DMS79 (cell line): Measurements from ENCODE around the gene KRTAP4-4.
"Not testable (repeated sequence)": the region's sequence is repeated elsewhere in the genome, so short reads cannot be mapped to it uniquely, and the experiment has no call there.

ENCODE experiments used
- DNase-seq: peaks from one replicate; lab custom pipeline; 2025; lab: John Stamatoyannopoulos, UW

KRTAP4-4 gene

GRCh38 chr17:41148971-41149651 lies 11.4 kb downstream of the KRTAP4-4 start:
- DNase-seq: not testable (repeated sequence)

- DNase-seq: no peak
These were observed 12.9 kb downstream of the KRTAP4-4 start for GRCh38 chr17:41147531-41148204.

- no peak for DNase-seq
These were observed 15.3 kb downstream of the KRTAP4-4 start for GRCh38 chr17:41145261-41145660.

- DNase-seq: no peak
These were observed 15.7 kb downstream of the KRTAP4-4 start for GRCh38 chr17:41144846-41145245.

DNA sequence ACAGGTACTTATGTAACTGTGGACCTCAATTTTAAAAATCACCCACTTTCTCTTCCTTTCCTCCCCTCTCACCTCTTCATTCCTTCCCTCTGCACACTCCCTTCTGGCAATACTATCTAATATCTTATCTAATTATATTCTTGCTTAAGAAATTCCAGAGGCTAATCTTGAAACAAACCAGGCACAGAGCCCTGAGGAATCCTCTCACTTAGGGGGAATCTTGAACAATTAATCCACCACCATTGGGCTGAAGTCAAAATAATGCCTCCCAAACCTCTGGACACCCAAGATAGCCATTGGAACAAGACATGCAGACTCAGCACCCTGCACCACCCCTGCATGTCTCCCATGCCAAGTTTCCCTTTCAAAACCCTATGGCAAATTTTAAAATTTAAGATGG lies 19.2 kb downstream of the KRTAP4-4 start:
- no peak for DNase-seq

DNA sequence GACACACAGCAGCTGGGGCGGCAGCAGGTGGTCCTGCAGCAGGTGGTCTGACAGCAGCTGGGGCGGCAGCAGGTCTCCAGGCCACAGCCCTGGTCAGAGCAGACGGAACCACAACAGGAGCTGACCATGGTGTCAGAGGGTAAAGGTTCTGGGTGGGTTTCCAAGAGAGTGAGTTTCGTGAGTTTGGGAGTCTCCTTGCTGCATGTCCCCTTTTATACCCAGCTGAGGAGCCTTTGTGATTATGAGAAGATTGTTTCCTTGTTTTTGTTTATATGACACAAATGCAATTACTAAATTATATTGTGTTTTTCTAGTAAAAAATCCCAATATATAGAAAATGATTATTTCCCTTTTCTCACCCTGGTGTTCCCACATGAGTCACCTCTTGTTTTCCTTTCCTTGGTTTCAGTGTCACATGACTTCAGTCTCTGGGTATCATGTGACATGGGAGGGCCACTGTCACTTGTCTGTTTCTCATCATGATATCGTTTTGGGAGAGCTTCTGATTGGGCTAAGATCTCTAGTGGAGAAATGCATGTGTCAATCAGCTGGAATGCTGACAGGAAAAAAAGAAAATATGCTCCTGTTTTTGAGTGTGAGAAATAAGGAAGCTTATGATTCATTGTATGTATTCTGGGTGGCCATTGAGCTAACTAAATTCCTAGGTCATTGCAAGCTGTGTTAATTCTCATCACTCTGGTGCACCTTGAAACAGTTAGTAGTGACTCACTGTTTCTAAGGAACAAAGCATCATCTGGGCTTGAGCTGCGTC lies 20.0 kb downstream of the KRTAP4-4 start, which contains the start of gene KRTAP4-6:
Gene KRTAP4-6, minus strand, starts transcription at position 185 of the 772 bp plus-strand sequence. Its CDS starts 57 bp downstream, at position 128.
- no peak for DNase-seq

GRCh38 chr17:41139865-41140264 lies 20.7 kb downstream of the KRTAP4-4 start:
- DNase-seq: not testable (repeated sequence)

- DNase-seq: no peak
These were observed 26.4 kb downstream of the KRTAP4-4 start for GRCh38 chr17:41133880-41134735.

- DNase-seq: no peak
These were observed 28.6 kb downstream of the KRTAP4-4 start for GRCh38 chr17:41131979-41132378.

GRCh38 chr17:41127371-41127770 lies 33.2 kb downstream of the KRTAP4-4 start:
- DNase-seq: no peak

DNA sequence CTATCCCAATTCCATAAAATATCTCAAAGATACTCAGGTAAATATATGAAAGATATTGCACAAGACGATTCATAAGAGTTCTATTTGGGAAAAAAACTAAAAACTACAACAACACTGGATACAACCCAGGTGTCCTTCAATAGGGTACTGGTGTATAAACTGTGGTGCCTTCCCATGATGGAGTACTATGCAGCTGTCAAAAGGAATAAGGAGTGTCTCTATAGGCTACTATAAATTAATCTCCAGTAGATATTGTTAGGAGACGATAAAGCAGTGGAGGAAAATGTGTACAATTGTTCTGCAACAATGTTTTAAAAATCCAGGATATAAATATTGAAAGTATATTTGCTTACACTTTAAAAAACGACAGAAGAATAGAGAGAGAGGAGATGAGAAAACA lies 34.1 kb downstream of the KRTAP4-4 start:
- no peak for DNase-seq

- DNase-seq: no peak
These were observed 35.5 kb downstream of the KRTAP4-4 start for GRCh38 chr17:41125064-41125463.

DNA sequence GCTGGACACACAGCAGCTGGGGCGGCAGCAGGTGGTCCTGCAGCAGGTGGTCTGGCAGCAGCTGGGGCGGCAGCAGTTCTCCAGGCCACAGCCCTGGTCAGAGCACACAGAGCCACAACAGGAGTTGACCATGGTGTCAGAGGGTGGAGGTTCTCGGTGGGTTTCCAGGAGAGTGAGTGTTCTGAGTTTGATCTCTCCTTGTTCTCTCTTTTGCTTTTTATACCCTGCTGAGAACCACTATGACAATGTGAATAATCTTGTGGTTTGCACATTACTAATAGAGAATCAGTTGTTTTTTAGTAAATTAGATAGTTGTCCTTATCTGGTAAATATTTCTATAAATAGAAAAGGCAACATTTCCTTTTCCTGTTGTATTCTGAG lies 36.6 kb downstream of the KRTAP4-4 start, which contains the start of gene KRTAP4-12:
Gene KRTAP4-12, minus strand, starts transcription at position 192 of the 381 bp plus-strand sequence. Its CDS starts 60 bp downstream, at position 132.
- not testable (repeated sequence) for DNase-seq

- DNase-seq: not testable (repeated sequence)
These were observed 37.1 kb downstream of the KRTAP4-4 start for GRCh38 chr17:41123292-41123990.

DNA sequence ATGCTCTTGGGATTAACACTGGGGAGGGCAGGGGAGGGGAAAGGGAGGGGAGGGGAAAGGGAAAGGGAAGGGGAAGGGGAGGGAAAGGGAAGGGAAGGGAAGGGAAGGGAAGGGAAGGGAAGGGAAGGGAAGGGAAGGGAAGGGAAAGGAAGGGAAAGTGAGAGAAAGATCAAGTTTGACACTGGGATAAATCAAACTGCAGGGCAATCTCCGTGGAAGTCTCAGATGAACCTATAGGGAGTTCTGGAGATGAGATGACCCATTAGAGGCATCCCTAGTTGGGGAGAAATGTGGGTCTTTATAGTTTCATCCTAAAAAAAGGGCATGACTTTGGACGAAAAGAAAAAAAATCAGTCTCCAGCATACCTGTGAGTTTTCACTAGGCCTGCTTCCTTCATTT lies 38.8 kb downstream of the KRTAP4-4 start:
- DNase-seq: no peak

DNA sequence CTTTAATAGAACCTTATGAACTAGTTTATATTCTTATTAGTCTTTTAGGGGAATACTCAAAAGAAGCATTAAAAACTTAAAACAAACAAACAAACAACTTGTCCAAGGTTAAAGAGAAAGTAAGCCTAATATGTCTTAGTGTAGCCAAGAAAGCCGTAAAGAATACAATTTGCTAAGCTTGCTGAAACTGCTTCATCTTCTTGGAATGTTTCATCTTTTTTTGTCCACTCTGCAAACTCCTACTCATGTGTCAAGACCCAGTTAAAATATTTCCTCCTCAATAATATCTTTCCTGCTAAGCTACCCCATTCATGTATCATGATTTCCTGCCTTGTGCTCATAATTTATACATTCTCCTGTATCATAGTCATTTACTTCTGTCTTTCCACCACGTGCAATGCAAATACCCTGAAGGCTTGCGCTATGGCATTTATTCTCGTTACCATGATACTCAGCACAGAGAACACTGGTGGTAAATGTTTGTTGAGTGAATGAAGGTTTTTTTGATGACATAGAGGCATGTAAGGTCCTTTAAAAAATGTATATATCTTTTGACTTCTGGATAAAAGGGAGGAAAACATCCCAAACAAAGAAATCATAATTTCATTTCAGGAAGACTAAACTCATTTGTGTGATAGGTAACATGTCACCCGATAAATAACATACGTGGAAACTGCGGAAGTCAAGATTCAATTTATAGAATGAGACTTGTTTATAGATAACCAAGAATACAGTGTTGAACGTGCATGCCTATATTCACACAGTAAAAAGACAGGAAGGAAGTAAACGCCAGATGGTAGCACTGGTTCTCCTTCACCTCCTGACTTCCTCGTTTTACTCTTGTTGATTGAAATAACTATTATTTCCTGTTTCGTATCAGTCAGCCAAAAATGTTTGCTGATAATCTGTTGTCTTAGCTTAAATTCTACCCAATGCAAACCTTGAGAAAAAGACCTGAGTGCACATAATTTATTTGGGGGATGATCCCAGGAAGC lies 40.6 kb downstream of the KRTAP4-4 start:
- not testable (repeated sequence) for DNase-seq

DNA sequence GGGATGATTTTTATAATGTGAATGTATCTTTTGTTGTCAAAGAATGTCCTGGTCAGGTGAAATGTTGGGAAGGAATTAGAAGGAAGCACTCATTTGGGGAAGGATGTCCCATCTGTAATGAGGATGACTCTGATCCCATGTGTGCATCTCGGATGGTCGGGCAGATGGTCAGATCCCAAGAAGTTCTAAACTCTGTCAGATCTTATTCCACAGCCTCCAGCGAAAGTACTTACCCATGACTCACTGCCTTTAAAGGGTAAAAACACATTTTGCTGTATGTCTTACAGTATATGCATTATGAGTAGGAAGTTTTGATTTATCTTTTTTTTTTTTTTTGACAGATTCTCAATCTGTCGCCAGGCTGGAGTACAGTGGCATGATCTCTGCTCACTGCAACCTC lies 41.8 kb downstream of the KRTAP4-4 start:
- DNase-seq: no peak

DNA sequence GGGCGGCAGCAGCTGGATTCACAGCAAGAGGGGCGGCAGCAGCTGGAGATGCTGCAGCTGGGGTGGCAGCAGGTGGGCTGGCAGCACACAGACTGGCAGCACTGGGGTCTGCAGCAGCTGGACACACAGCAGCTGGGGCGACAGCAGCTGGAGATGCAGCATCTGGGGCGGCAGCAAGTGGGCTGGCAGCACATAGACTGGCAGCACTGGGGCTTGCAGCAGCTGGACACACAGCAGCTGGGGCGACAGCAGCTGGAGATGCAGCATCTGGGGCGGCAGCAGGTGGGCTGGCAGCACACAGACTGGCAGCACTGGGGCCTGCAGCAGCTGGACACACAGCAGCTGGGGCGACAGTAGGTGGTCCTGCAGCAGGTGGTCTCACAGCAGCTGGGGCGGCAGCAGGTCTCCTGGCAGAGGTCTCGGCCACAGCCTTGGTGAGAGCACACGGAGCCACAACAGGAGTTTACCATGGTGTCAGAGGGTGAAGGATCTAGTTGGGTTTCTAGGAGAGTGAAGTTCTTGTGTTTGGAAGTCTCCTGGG lies 42.6 kb downstream of the KRTAP4-4 start, which contains the start of gene KRTAP4-11:
Gene KRTAP4-11, minus strand, starts transcription at position 528 of the 541 bp plus-strand sequence. Its CDS starts 58 bp downstream, at position 470.
- DNase-seq: not testable (repeated sequence)

DNA sequence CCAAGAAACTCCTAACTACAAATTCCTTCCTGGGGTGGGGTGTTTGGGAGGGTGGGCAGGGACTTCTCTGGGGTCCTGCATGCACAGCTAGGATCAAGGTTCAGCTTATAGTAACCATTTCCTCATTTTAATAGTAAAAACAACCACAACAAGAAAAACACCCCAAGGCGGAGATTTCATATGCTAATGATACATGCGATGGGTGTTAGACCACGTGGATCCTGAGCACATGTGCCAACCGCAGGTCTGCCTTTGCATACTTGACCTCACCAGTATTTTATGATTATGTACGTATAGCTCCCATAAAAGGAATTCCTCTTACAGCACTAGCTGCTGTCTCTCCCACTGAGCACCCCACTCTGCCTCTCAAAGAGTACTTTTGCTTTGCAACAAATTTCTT lies 44.3 kb downstream of the KRTAP4-4 start:
- no peak for DNase-seq
